ENCODE results near the gene SLCO2A1. TPM values are rescaled to one million over a fixed set of nuclear protein-coding genes. Genes with fewer than 3 reads are reported as not detected.

Gene SLCO2A1
- total RNA-seq, 6 donors from 2014 or later: 56.2 to 308 (median 133) TPM

DNA sequence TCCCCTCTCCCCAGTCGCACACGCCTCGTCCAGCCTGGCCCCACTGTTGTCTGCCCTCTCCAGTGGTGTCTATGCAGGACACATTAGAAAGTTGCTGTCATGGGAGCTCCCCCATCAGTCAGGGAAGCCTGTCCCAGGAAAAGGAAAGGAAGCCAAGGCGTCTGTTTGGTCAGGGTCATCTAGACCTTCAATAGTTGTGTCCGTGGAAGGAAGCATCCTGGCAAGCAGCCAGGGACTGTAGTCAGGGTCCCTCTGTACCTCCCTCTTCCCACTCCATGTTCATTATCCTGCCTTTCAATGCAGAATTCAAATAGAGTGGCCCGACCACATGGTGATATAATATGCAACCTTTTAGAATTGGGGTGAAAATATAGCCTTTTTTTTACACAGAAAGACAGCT is 73.4 kb downstream of the SLCO2A1 start:
- ATAC-seq (ENCODE audit: low FRiP score in 2 of 2): no peak
- Histone ChIP-seq H3K27me3 (no peaks in the 10 kb centered on the region), H3K4me3 (no peak overlapping the region), H3K27ac (peak overlapping the region; percentile 17 to 60 (median 59)), H3K36me3 (peaks cover 0 to 42% (median 7%) of the 10 kb centered on the region in 4 donors), H3K4me1 (peaks cover 15 to 19% (median 16%) of the 10 kb centered on the region in 4 donors), H3K9me3 (no peaks in the 10 kb centered on the region)
- DNase-seq: no peak
- TF ChIP-seq POLR2A (IDR thresholded peaks at IDR 0.05) (no peak), EP300 (IDR thresholded peaks at IDR 0.05) (no peak), POLR2AphosphoS5 (IDR thresholded peaks at IDR 0.05) (no peak)
- TF ChIP-seq, protein P1, sequence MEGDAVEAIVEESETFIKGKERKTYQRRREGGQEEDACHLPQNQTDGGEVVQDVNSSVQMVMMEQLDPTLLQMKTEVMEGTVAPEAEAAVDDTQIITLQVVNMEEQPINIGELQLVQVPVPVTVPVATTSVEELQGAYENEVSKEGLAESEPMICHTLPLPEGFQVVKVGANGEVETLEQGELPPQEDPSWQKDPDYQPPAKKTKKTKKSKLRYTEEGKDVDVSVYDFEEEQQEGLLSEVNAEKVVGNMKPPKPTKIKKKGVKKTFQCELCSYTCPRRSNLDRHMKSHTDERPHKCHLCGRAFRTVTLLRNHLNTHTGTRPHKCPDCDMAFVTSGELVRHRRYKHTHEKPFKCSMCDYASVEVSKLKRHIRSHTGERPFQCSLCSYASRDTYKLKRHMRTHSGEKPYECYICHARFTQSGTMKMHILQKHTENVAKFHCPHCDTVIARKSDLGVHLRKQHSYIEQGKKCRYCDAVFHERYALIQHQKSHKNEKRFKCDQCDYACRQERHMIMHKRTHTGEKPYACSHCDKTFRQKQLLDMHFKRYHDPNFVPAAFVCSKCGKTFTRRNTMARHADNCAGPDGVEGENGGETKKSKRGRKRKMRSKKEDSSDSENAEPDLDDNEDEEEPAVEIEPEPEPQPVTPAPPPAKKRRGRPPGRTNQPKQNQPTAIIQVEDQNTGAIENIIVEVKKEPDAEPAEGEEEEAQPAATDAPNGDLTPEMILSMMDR (IDR thresholded peaks at IDR 0.05): no peak
- 57 to 64% methylated on average over 6 of the region's 6 CpGs for WGBS, 2 donors

DNA sequence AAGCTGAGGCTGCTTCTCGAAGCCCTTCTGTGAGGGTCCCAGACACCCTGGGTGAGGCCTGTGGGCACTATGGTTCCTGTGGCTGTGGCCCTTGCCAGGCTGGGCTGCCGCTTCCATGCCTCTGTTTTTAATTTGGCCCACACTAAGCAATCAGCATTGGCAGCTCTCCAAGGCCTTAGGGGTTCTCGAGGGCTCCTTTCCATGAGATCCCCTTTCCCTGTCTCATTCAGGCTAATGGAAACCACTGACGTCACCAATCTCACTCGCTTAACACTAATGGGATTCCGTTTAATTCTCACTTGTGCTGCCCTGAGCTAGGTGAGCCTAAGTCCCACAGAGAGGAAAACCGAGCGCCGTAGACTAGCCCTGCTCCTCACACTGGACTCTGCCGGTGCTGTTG is 73.8 kb downstream of the SLCO2A1 start:
- H3K36me3 ChIP-seq: peaks cover 0 to 47% (median 7%) of the 10 kb centered on the region in 4 donors
- no peak for DNase-seq
- H3K9me3 ChIP-seq: no peaks in the 10 kb centered on the region
- TF ChIP-seq, protein P1 (IDR thresholded peaks at IDR 0.05): no peak
- no peak for TF ChIP-seq POLR2A (IDR thresholded peaks at IDR 0.05)
- peak overlapping the region; percentile 17 to 60 (median 58) for H3K27ac ChIP-seq
- no peaks in the 10 kb centered on the region for H3K27me3 ChIP-seq
- 72 to 77% methylated on average over 9 to 10 of the region's 10 CpGs for WGBS, 2 donors
- H3K4me3 ChIP-seq: no peak overlapping the region
- peaks cover 15 to 19% (median 16%) of the 10 kb centered on the region in 4 donors for H3K4me1 ChIP-seq
- no peak for ATAC-seq (ENCODE audit: low FRiP score in 2 of 2)

DNA sequence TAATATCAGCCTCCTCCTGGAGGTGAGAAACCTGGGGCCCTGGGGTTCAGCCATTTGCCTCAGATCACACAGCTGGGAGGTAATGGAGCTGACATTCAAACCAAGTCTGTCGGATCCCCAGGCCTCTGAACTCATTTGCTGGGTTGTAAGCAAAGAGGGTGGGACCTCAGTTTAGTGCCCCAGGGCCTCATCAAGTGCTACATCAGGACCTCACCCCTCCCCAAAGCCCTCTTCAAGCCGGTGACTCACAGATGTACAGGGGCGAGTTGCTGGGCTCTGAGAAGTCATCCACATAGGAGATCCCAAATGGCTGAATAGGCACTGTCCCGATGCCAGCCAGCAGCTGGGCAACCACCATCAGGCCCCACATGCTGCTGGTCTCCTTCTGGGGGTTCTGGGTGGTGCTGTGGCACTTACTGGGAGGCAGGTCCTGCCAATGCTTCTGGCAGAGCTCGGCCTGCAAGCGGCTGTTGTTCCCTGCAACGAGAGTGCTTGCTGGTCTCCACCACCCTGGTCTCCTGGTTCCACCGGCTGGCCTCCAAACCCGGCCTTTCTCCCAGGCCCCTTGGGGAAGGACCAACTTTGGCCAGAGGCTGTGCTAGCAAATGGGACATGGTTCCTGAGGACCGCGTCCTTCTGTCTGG is 74.9 kb downstream of the SLCO2A1 start:
- Histone ChIP-seq H3K27ac (peak overlapping the region in 3 of 4 donors; percentile 11 to 59 (median 56)), H3K36me3 (peaks cover 0 to 56% (median 7%) of the 10 kb centered on the region in 4 donors), H3K27me3 (no peaks in the 10 kb centered on the region), H3K9me3 (no peaks in the 10 kb centered on the region), H3K4me1 (peaks cover 15 to 24% (median 19%) of the 10 kb centered on the region in 4 donors), H3K4me3 (no peak overlapping the region)
- DNase-seq: no peak
- no peak for ATAC-seq (ENCODE audit: low FRiP score in 2 of 2)
- WGBS, 2 donors: 94% methylated on average over 5 to 11 of the region's 11 CpGs
- TF ChIP-seq POLR2AphosphoS5 (IDR thresholded peaks at IDR 0.05): no peak
- TF ChIP-seq, protein P1 (IDR thresholded peaks at IDR 0.05): no peak
- TF ChIP-seq POLR2A (IDR thresholded peaks at IDR 0.05): no peak
- TF ChIP-seq EP300 (IDR thresholded peaks at IDR 0.05): no peak

DNA sequence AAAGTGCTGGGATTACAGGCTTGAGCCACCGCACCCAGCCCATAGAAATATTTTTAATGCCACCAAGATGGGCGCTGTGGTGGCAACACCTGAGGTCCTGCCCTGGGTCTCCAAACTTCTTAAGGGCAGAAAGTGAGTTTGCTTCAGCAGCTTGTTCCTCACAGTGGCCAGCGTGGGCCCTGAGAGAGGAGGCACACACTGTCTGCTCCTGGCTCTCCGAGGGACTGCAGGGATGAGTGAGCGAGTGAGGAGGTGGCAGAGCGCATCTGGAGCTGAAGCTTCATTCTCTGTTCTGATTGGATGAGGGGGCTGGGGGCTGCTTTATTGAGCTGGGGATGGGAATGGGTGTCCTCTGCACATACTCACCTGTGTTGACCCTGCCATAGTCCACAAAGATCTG is 76.4 kb downstream of the SLCO2A1 start:
- 90 to 95% methylated on average over 4 to 6 of the region's 6 CpGs for WGBS, 2 donors

More for the DNA sequence above, 76.4 kb downstream of the SLCO2A1 start:
- Histone ChIP-seq H3K4me1 (peaks cover 20 to 40% (median 25%) of the 10 kb centered on the region in 4 donors), H3K36me3 (peaks cover 0 to 47% (median 7%) of the 10 kb centered on the region in 4 donors), H3K27ac (peak overlapping the region in 1 of 4 donors; percentile 36), H3K27me3 (no peaks in the 10 kb centered on the region), H3K4me3 (no peak overlapping the region), H3K9me3 (no peaks in the 10 kb centered on the region)
- no peak for DNase-seq
- TF ChIP-seq POLR2A (IDR thresholded peaks at IDR 0.05) (no peak), POLR2AphosphoS5 (IDR thresholded peaks at IDR 0.05) (no peak), EP300 (IDR thresholded peaks at IDR 0.05) (no peak)
- TF ChIP-seq, protein P1 (IDR thresholded peaks at IDR 0.05): no peak
- ATAC-seq (ENCODE audit: low FRiP score in 2 of 2): no peak
